ENCODE data around the gene PIM1. TPM values are rescaled to one million over a fixed set of nuclear protein-coding genes. Genes with fewer than 3 reads are reported as not detected.

The PIM1 gene
- total RNA-seq, 6 experiments from 2014 or later = 5.1 to 45.2 (median 13.0) TPM

DNA sequence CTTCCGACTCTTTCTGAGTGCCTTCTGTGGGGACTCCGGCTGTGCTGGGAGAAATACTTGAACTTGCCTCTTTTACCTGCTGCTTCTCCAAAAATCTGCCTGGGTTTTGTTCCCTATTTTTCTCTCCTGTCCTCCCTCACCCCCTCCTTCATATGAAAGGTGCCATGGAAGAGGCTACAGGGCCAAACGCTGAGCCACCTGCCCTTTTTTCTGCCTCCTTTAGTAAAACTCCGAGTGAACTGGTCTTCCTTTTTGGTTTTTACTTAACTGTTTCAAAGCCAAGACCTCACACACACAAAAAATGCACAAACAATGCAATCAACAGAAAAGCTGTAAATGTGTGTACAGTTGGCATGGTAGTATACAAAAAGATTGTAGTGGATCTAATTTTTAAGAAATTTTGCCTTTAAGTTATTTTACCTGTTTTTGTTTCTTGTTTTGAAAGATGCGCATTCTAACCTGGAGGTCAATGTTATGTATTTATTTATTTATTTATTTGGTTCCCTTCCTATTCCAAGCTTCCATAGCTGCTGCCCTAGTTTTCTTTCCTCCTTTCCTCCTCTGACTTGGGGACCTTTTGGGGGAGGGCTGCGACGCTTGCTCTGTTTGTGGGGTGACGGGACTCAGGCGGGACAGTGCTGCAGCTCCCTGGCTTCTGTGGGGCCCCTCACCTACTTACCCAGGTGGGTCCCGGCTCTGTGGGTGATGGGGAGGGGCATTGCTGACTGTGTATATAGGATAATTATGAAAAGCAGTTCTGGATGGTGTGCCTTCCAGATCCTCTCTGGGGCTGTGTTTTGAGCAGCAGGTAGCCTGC is 4.8 kb downstream of the PIM1 start:
- WGBS (ENCODE audit: insufficient coverage, low coverage, low lambda C conversion rate, missing lambda C conversion rate) = 73% methylated on average over 8 of the region's 10 CpGs
- peaks cover 11 to 32% (median 22%) of the 10 kb centered on the region in 4 donors for H3K36me3 ChIP-seq
- peak; percentile 2 for TF ChIP-seq POLR2A (IDR thresholded peaks at IDR 0.05)
- TF ChIP-seq, protein P1, sequence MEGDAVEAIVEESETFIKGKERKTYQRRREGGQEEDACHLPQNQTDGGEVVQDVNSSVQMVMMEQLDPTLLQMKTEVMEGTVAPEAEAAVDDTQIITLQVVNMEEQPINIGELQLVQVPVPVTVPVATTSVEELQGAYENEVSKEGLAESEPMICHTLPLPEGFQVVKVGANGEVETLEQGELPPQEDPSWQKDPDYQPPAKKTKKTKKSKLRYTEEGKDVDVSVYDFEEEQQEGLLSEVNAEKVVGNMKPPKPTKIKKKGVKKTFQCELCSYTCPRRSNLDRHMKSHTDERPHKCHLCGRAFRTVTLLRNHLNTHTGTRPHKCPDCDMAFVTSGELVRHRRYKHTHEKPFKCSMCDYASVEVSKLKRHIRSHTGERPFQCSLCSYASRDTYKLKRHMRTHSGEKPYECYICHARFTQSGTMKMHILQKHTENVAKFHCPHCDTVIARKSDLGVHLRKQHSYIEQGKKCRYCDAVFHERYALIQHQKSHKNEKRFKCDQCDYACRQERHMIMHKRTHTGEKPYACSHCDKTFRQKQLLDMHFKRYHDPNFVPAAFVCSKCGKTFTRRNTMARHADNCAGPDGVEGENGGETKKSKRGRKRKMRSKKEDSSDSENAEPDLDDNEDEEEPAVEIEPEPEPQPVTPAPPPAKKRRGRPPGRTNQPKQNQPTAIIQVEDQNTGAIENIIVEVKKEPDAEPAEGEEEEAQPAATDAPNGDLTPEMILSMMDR (IDR thresholded peaks at IDR 0.05) = no peak
- no peaks in the 10 kb centered on the region for H3K27me3 ChIP-seq
- H3K4me1 ChIP-seq = peaks cover 0 to 14% (median 5%) of the 10 kb centered on the region in 4 donors
- intact Hi-C loops (cut with DNase I) = loop anchor here (5.0 kb wide), 2 partner anchors 117 to 122 kb away; no protein-coding TSS in a partner anchor
- DNase-seq = no peak
- no peak overlapping the region for H3K4me3 ChIP-seq
- ATAC-seq = no peak
- H3K27ac ChIP-seq = no peak overlapping the region
- no peaks in the 10 kb centered on the region for H3K9me3 ChIP-seq

DNA sequence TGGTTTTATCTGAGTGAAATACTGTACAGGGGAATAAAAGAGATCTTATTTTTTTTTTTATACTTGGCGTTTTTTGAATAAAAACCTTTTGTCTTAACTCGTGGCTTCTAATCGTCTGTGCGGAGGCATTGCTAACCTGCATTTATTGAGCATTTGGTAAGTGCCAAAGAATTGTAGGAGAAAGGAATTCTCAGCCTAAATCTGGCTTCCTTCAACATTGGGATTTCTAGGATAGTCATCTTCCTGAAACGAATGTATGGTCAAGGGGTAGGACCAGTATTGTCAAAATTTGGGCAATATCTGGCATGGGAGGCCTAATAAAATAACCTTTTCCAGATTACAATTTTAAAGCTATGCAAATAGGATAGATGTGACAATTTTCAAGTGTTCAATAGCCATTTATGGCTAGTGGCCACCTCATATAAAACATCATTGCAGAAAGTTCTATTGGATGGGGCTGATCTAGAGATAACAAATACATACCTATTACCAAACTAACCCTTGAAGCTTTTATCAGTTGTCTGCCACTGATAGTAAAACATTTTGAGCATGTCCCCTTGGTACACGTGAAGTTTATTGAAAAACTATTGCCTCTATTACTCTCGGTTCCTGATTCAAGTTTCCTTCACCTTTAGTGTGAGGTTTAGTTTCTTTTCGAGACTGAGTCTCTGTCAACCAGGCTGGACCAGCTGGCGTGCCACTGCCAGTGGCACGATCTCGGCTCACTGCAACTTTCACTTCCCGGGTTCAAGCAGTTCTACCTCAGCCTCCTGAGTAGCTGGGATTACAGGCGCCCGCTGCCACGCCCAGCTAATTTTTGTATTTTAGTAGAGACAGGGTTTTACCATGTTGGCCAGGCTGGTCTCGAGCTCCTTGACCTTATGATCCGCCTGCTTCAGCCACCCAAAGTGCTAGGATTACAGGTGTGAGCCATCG is 5.6 kb downstream of the PIM1 start:
- TF ChIP-seq, protein P1 (IDR thresholded peaks at IDR 0.05) = no peak
- no peak for TF ChIP-seq POLR2A (IDR thresholded peaks at IDR 0.05)
- WGBS (ENCODE audit: insufficient coverage, low coverage, low lambda C conversion rate, missing lambda C conversion rate) = 80% methylated on average over 17 of the region's 18 CpGs
- no peak overlapping the region for H3K27ac ChIP-seq
- H3K4me3 ChIP-seq = no peak overlapping the region
- H3K36me3 ChIP-seq = peaks cover 11 to 32% (median 22%) of the 10 kb centered on the region in 4 donors
- ATAC-seq (no peak), DNase-seq (no peak)
- H3K27me3 ChIP-seq = no peaks in the 10 kb centered on the region
- intact Hi-C loops (cut with DNase I) = no loop called here
- H3K4me1 ChIP-seq = peaks cover 0 to 14% (median 5%) of the 10 kb centered on the region in 4 donors
- no peaks in the 10 kb centered on the region for H3K9me3 ChIP-seq

DNA sequence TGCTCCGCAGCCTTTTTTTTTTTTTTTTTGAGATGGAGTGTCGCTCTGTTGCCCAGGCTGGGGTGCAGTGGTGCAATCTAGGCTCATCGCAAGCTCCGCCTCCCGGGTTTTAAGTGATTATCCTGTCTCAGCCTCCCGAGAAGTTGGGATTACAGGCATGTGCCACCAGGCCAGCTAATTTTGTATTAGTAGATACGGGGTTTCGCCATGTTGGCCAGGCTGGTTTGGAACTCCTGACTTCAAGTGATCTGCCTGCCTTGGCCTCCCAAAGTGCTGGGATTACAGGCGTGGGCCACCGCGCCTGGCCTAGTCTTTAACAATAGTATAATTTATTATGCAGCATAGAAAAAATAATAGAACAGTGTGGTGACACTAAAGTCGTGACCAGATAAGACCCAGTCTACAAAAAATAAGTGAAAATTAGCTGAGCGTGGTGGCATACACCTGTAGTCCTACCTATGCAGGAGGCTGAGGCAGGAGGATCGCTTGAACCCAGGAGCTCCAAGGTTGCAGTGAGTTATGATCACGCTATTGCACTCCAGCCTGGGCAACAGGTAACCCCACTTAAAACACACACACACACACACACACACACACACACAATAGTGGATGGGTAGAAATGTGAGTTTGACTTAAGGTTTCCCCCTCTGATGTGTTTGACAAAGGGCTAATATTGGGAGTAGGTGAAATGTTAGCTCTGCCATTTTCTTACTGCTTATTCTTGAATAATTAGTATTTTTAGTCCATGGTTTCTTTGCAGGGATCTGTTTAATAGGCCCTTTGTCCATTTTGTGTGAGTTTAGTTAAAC is 6.5 kb downstream of the PIM1 start:
- no peaks in the 10 kb centered on the region for H3K9me3 ChIP-seq
- H3K36me3 ChIP-seq = peaks cover 11 to 32% (median 22%) of the 10 kb centered on the region in 4 donors
- DNase-seq (no peak), ATAC-seq (no peak)
- H3K27me3 ChIP-seq = no peaks in the 10 kb centered on the region
- H3K4me3 ChIP-seq = no peak overlapping the region
- WGBS (ENCODE audit: insufficient coverage, low coverage, low lambda C conversion rate, missing lambda C conversion rate) = 93% methylated on average over 15 of the region's 15 CpGs
- H3K4me1 ChIP-seq = peaks cover 0 to 14% (median 5%) of the 10 kb centered on the region in 4 donors
- H3K27ac ChIP-seq = no peak overlapping the region
- no peak for TF ChIP-seq POLR2A (IDR thresholded peaks at IDR 0.05)
- TF ChIP-seq, protein P1 (IDR thresholded peaks at IDR 0.05) = no peak
- intact Hi-C loops (cut with DNase I) = no loop called here

All from right lobe of liver (tissue), 6 donors.